Ovary (tissue), 9 donors: ENCODE measurements around the gene IFI30. TPM values are rescaled to one million over a fixed set of nuclear protein-coding genes. Genes with fewer than 3 reads are reported as not detected.

Source experiments
- DNase-seq, 5 donors: peaks; one replicate each; pipeline ENCODE4 v3.0.0-alpha.2; 2019 to 2020
- H3K27ac ChIP-seq, 2 donors: fragments of 200-600 bp; one replicate each; pipeline versions ENCODE4 v1.5.1 to v1.8.0; 2019 to 2022
- H3K27me3 ChIP-seq: fragments of 200-600 bp; one replicate; pipeline ENCODE4 v1.8.0; 2022
- H3K36me3 ChIP-seq: fragments of 200-600 bp; sonication (generic); one replicate; pipeline ENCODE4 v1.5.1; 2019
- H3K4me1 ChIP-seq: one replicate; pipeline ENCODE4 v1.8.1; 2013; ENCODE audit warnings: mild to moderate bottlenecking, moderate library complexity; ENCODE audit not compliant: insufficient read depth
- H3K4me3 ChIP-seq: fragments of 200-600 bp; sonication (generic); one replicate; pipeline ENCODE4 v1.5.1; 2017
- H3K9me3 ChIP-seq, 2 donors: fragments of 200-600 bp in 1 of 2; sonication (generic) in 1 of 2; one replicate each; pipeline versions ENCODE4 v1.5.1 to v1.8.1; 2013 to 2019; ENCODE audit warnings: mild to moderate bottlenecking in 1 of 2, moderate library complexity in 1 of 2
- CTCF ChIP-seq, 3 donors: fragments of 450-650 bp in 2 of 3; fragments of 200-600 bp in 1 of 3; IDR thresholded peaks; one replicate each; pipeline versions ENCODE4 v1.5.1 to v1.8.0; 2016 to 2022; ENCODE audit warnings: antibody characterized with exemption in 3 of 3, mild to moderate bottlenecking in 1 of 3
- EP300 ChIP-seq: sonication (generic); formaldehyde crosslinking; IDR thresholded peaks from one replicate; pipeline ENCODE4 v1.6.1; 2017; ENCODE audit warnings: antibody characterized with exemption
- POLR2A ChIP-seq: fragments of 450-650 bp; IDR thresholded peaks from one replicate; pipeline ENCODE4 v1.6.1; 2017; ENCODE audit warnings: antibody characterized with exemption, mild to moderate bottlenecking, moderate library complexity
- WGBS, 3 donors: extraction: QIAGEN DNeasy Blood & Tissue Kit in 1 of 3; methylation state at CpG; one replicate each; pipeline versions ENCODE4 v1.1.5 to v1.1.7; 2013 to 2017; 5-methylcytosine and 5-hydroxymethylcytosine counted together
- intact Hi-C, 4 donors: fragments of 100-400 bp; cut with DNase I; formaldehyde crosslinking; loops; one replicate each; pipeline versions ENCODE4 v1.11.0 to v1.15.1; 2022 to 2023
- polyA plus RNA-seq, 2 donors: library from polyadenylated mRNA; stranded (reverse); fragments of 200-250 nt in 1 of 2; fragments of 350-450 nt in 1 of 2; fragmentation: Illumina TruSeq in 1 of 2; extraction: RNeasy Lipid Tissue Mini Kit (QIAGEN cat#74804) in 1 of 2; gene quantifications; one replicate each; pipeline ENCODE4 v1.2.3, GENCODE V29; 2013 to 2014
- total RNA-seq, 7 donors: library from RNA; depleted of rRNA in 2 of 7; stranded (reverse); fragments of >200 nt in 2 of 7; fragmentation: NEBNext Ultra II Directional in 3 of 7; extraction: Animal tissue kit (Norgen Biotek cat#: 25700) in 3 of 7; gene quantifications; one replicate each; pipeline versions ENCODE4 v1.1.0 to v1.2.4, GENCODE V29; 2016 to 2023
- donor health status: DM: no; HTN: no; CAD: no; lungs with moderate emphysema.
- donor health status: DM: no; HTN: no; CAD: no.
- donor health status: Bipolar disorder and iron deficiency.
- donor health status: DM: yes; HTN: yes; CAD: no.
- donor health status: DM: no; HTN: no; CAD: no.
- donor health status: DM: yes; HTN: yes; CAD: no.

Gene IFI30
- total and polyA plus RNA-seq, 9 donors = 10.1 to 70.9 (median 21.8) TPM

GRCh38 chr19:18196511-18196845 is 22.9 kb downstream of the IFI30 start:
- DNase-seq = no peak
- peaks cover 6% of the 10 kb centered on the region for H3K4me1 ChIP-seq
- H3K9me3 ChIP-seq = no peaks in the 10 kb centered on the region
- WGBS, 3 donors = 77 to 82% (median 80%) methylated on average over 7 of the region's 7 CpGs
- TF ChIP-seq POLR2A (no peak), EP300 (no peak), CTCF (IDR thresholded peaks at IDR 0.05) (no peak)
- H3K36me3 ChIP-seq = no peaks in the 10 kb centered on the region
- H3K4me3 ChIP-seq = no peak overlapping the region
- H3K27ac ChIP-seq = no peak overlapping the region
- no peaks in the 10 kb centered on the region for H3K27me3 ChIP-seq
- intact Hi-C loops = loop anchor here in 2 of 4 donors (5.0 to 10.0 kb wide), 3 partner anchors 58 to 218 kb away; partner anchors contain the start of gene SSBP4 (in 1 of the 2)

GRCh38 chr19:18197306-18197705 is 23.7 kb downstream of the IFI30 start:
- no peak for DNase-seq
- Histone ChIP-seq H3K4me3 (no peak overlapping the region), H3K27ac (no peak overlapping the region), H3K4me1 (peaks cover 7% of the 10 kb centered on the region), H3K27me3 (no peaks in the 10 kb centered on the region), H3K36me3 (no peaks in the 10 kb centered on the region), H3K9me3 (no peaks in the 10 kb centered on the region)
- WGBS, 3 donors = 86 to 88% (median 88%) methylated on average over 18 of the region's 18 CpGs
- no peak for TF ChIP-seq POLR2A
- no peak for TF ChIP-seq EP300
- TF ChIP-seq CTCF (IDR thresholded peaks at IDR 0.05) = no peak
- intact Hi-C loops = loop anchor here in 2 of 4 donors (5.0 to 10.0 kb wide), 3 partner anchors 57 to 217 kb away; partner anchors contain the start of gene SSBP4 (in 1 of the 2)

GRCh38 chr19:18197941-18198340 is 24.3 kb downstream of the IFI30 start:
- H3K9me3 ChIP-seq = no peaks in the 10 kb centered on the region
- H3K4me3 ChIP-seq = no peak overlapping the region
- DNase-seq = no peak
- H3K4me1 ChIP-seq = peaks cover 13% of the 10 kb centered on the region
- intact Hi-C loops = loop anchor here in 2 of 4 donors (5.0 to 10.0 kb wide), 3 partner anchors 57 to 217 kb away; partner anchors contain the start of gene SSBP4 (in 1 of the 2)
- no peaks in the 10 kb centered on the region for H3K36me3 ChIP-seq
- 70 to 77% (median 75%) methylated on average over 6 of the region's 6 CpGs for WGBS, 3 donors
- no peaks in the 10 kb centered on the region for H3K27me3 ChIP-seq
- no peak for TF ChIP-seq EP300
- TF ChIP-seq CTCF (IDR thresholded peaks at IDR 0.05) = no peak
- no peak for TF ChIP-seq POLR2A
- H3K27ac ChIP-seq = no peak overlapping the region

- no peak for TF ChIP-seq POLR2A
- no peak for TF ChIP-seq CTCF (IDR thresholded peaks at IDR 0.05)
- TF ChIP-seq EP300 = no peak
- peaks cover 18% of the 10 kb centered on the region for H3K4me1 ChIP-seq
- H3K9me3 ChIP-seq = no peaks in the 10 kb centered on the region
- no peak overlapping the region for H3K27ac ChIP-seq
- DNase-seq = no peak
- H3K4me3 ChIP-seq = no peak overlapping the region
- intact Hi-C loops = loop anchor here in 2 of 4 donors (5.0 to 10.0 kb wide), 3 partner anchors 56 to 216 kb away; partner anchors contain the start of gene SSBP4 (in 1 of the 2)
- no peaks in the 10 kb centered on the region for H3K36me3 ChIP-seq
- no peaks in the 10 kb centered on the region for H3K27me3 ChIP-seq
- WGBS, 3 donors = 82 to 90% (median 90%) methylated on average over 6 of the region's 6 CpGs
These were observed 24.8 kb downstream of the IFI30 start for GRCh38 chr19:18198374-18198773.
